GM10248 (cell line): ENCODE results near the gene DYNC1H1.

Source experiments
- CTCF ChIA-PET: fragments of 300-600 bp; sonication (Branson Sonifier 250); formaldehyde crosslinking; extraction: SDS; loops from one replicate; lab custom pipeline; 2021; ENCODE audit warnings: antibody characterized with exemption; lab: Yijun Ruan, JAX
- POLR2A ChIA-PET: fragments of 350-650 bp; sonication (Branson Sonifier 250); formaldehyde crosslinking; extraction: SDS; loops from one replicate; lab custom pipeline; 2020; ENCODE audit warnings: antibody characterized with exemption; lab: Yijun Ruan, JAX
- DNase-seq: peaks from one replicate; pipeline ENCODE4 v3.0.0; 2012; ENCODE audit errors: extremely low spot score
- TF ChIP-seq, protein P1 (sequence below): IDR thresholded peaks from 2 replicates; pipeline ENCODE4 v1.5.1; 2012; ENCODE audit warnings: mild to moderate bottlenecking, low read depth; ENCODE audit errors: extremely low read depth, missing control alignments, control extremely low read depth

Gene DYNC1H1

DNA sequence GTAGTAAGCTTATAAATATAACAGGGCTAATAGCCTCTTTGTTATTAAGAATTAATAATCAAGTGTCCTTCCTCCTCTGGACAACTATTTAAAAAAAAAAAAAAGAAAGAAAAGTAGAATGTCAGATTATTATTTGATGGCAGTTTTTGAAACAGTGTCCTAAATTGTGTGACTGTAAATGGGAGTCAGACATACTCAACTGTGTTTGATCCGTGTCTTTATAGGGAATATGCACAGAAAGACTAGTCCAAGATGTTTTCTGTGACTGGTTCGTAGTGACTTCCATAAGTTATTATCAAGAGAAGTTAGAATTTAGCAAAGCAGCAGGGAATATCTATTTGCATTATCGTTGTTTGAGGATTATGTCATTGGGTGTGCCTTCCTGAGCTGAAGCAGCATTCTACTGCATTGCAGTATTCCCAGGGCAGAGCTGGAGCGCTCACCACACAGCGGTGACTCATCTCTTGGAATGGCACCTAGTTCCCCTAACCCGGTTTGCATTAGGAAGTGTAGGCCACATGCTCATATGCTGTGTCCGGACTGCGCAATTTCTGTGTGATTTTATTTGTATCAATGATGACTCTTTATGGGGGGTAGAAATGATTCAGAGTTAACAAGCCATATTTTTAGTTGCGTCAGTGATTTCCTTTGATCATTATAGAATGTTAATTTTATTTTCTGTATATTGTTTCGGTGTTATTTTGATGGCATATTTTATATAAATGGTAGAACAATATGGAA is 7.9 kb downstream of the DYNC1H1 start:
- CTCF ChIA-PET, result interaction anchor here (1.0 to 2.6 kb wide), 3 partner anchors 9 to 20 kb away, joined by 3 to 12 read pairs (median 9); no protein-coding TSS in a partner anchor

DNA sequence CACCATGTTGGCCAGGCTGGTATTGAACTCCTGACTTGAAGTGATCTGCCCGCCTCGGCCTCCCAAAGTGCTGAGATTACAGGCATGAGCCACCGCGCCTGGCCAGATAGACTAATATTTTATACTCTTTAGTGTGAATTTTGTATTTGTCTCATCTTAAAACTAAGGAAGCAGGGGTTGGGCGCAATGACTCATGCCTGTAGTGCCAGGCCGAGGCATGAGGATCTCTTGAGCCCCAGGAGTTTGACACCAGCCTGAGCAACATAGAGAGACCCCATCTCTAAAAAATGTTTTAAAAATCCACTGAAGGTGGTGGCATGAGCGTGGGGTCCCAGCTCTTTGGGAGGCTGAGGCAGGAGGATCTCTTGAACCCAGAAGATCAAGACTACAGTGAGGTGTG is 9.0 kb downstream of the DYNC1H1 start:
- DNase-seq, result no peak
- POLR2A ChIA-PET, result interaction anchor here (0.6 kb wide), 1 partner anchor 17 kb away, joined by 4 read pairs; no protein-coding TSS in a partner anchor
- TF ChIP-seq, protein P1, sequence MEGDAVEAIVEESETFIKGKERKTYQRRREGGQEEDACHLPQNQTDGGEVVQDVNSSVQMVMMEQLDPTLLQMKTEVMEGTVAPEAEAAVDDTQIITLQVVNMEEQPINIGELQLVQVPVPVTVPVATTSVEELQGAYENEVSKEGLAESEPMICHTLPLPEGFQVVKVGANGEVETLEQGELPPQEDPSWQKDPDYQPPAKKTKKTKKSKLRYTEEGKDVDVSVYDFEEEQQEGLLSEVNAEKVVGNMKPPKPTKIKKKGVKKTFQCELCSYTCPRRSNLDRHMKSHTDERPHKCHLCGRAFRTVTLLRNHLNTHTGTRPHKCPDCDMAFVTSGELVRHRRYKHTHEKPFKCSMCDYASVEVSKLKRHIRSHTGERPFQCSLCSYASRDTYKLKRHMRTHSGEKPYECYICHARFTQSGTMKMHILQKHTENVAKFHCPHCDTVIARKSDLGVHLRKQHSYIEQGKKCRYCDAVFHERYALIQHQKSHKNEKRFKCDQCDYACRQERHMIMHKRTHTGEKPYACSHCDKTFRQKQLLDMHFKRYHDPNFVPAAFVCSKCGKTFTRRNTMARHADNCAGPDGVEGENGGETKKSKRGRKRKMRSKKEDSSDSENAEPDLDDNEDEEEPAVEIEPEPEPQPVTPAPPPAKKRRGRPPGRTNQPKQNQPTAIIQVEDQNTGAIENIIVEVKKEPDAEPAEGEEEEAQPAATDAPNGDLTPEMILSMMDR, result no peak
- CTCF ChIA-PET, result no interaction called here

More for the DNA sequence above, 7.9 kb downstream of the DYNC1H1 start:
- POLR2A ChIA-PET, result no interaction called here
- TF ChIP-seq, protein P1, result no peak
- no peak for DNase-seq

DNA sequence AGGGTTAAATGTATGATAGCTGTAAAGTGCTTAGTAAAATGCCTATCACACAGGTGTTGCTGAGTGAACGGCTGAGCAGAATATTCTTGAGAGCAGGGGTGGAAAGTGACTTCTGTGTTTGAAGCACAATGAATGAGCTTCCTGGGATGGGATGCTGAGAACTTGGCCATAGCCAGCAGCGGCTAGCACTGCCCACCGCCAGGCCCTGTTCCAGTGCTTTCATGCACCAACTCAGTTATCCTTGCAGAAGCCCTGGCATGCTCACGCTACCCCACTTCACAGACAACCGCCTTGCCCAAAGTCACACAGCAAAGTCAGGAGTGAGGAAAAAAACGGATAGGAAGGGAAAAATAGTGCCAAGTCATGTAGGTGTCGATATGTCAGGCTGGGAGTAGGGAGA is 10.9 kb downstream of the DYNC1H1 start:
- TF ChIP-seq, protein P1, result no peak
- no peak for DNase-seq
- ChIA-PET CTCF (interaction anchor here (1.1 to 5.3 kb wide), 3 partner anchors 10 to 204 kb away, joined by 3 to 19 read pairs (median 3); no protein-coding TSS in a partner anchor), POLR2A (no interaction called here)

DNA sequence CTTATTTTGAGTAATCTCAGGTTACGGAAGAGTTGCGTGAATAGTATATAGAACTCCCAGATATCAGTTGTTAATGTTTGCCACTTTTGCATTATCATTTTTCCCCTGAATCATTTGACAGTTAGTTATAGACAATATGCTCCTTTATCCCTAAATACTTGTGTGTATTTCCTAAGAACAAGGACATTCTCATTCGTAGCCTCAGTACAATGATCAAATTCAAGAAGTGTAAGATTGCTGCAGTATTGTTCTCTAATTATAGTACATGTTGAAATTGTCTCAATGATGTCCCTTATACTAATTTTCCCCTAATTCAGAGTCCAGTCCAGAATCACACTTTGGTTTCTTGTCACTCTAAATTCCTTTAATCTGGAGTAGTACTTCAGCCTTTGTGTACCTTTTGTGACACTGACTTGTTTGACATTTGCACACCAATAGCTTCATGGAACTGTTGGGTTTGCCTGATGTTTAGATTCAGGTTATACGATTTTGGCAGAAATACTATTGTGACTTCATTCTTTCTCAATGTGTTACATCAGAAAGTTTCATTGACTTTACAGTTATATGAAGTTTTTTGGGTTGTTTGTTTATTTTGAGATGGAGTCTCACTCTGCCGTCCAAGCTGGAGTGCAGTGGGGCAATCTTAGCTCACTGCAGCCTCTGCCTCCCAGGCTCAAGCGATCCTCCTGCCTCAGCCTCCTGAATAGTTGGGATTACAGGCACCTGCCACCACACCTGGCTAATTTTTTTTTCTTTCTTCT is 13.1 kb downstream of the DYNC1H1 start:
- no peak for DNase-seq
- ChIA-PET CTCF (interaction anchor here (1.0 to 5.3 kb wide), 4 partner anchors 12 to 337 kb away, joined by 3 to 19 read pairs (median 3); no protein-coding TSS in a partner anchor), POLR2A (no interaction called here)
- TF ChIP-seq, protein P1, result no peak

DNA sequence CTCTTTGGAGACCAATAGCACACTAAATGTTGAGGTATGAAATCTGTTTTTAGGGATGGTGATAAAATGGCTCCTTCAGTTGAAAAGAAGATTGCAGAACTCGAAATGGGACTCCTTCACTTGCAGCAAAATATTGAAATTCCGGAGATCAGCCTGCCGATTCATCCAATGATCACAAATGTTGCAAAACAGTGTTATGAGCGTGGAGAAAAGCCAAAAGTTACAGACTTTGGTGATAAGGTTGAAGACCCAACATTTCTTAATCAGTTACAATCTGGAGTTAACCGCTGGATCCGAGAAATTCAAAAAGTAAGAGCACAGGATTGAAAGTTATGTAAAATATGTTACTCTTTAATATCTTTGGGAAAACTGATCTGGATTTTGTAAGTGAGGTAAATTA is 15.3 kb downstream of the DYNC1H1 start:
- ChIA-PET POLR2A (no interaction called here), CTCF (interaction anchor here (5.3 kb wide), 1 partner anchor 13 kb away, joined by 19 read pairs; no protein-coding TSS in a partner anchor)
- DNase-seq, result no peak
- TF ChIP-seq, protein P1, result no peak

DNA sequence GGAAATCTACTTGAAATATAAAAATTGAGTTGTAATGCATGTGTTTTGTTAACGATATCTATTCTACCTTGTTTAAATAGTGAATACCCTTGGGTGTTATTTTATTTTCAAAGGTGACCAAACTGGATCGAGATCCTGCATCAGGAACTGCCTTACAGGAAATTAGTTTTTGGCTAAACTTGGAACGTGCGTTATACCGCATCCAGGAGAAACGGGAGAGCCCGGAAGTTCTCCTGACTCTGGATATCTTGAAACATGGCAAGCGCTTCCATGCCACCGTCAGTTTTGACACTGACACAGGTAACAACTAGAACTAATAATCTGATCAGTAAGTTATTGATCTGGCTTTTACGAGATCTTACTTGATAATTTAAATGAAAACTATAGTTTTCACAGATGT is 15.9 kb downstream of the DYNC1H1 start:
- TF ChIP-seq, protein P1, result no peak
- DNase-seq, result no peak
- CTCF ChIA-PET, result interaction anchor here (1.3 to 1.5 kb wide), 3 partner anchors 8 to 18 kb away, joined by 3 to 7 read pairs (median 7); no protein-coding TSS in a partner anchor
- POLR2A ChIA-PET, result no interaction called here
